IMR-90 (cell line): ENCODE measurements around the gene ANGPTL1. TPM values are rescaled to one million over a fixed set of nuclear protein-coding genes. Genes with fewer than 3 reads are reported as not detected.

Experiments used
- ATAC-seq: fragments of 200-7000 bp; cut with Tn5 transposase; 2 replicates; pipeline ENCODE4 v1.9.1; 2020; ENCODE audit warnings: low read depth, mild to moderate bottlenecking, moderate library complexity
- BruUV-seq: library from RNA; stranded (reverse); fragments of 400-500 nt; replicated peaks from 2 replicates; lab custom pipeline; 2021; lab: Mats Ljungman, UMichigan
- CTCF ChIA-PET: fragments of 300-600 bp; formaldehyde crosslinking; extraction: SDS; loops from one replicate; lab custom pipeline; 2021; ENCODE audit warnings: antibody characterized with exemption; lab: Yijun Ruan, JAX
- POLR2A ChIA-PET: fragments of 300-600 bp; sonication (Branson Sonifier 250); formaldehyde crosslinking; loops from one replicate; lab custom pipeline; 2022; ENCODE audit warnings: antibody characterized with exemption; ENCODE audit not compliant: unreplicated experiment; lab: Charles Lee
- DNase-seq: peaks from one replicate; pipeline ENCODE4 v3.0.0; 2013
- H2AFZ ChIP-seq: replicated peaks from 2 replicates; pipeline ENCODE3; 2013; ENCODE audit warnings: low read length, mild to moderate bottlenecking; ENCODE audit not compliant: poor library complexity
- H2AK5ac ChIP-seq: 2 replicates; pipeline ENCODE4 v1.6.1; 2013; ENCODE audit warnings: low read depth, low read length, inconsistent platforms
- H2AK9ac ChIP-seq: replicated peaks from 2 replicates; pipeline ENCODE3; 2013; ENCODE audit warnings: mild to moderate bottlenecking, low read depth, low read length, moderate library complexity; ENCODE audit not compliant: poor library complexity
- H2BK120ac ChIP-seq: 2 replicates; pipeline ENCODE4 v1.6.1; 2013; ENCODE audit warnings: low read depth, low read length, inconsistent platforms
- H2BK15ac ChIP-seq: 3 replicates; pipeline ENCODE4 v1.6.1; 2013; ENCODE audit warnings: low read depth, low read length, inconsistent platforms
- H2BK20ac ChIP-seq: 2 replicates; pipeline ENCODE4 v1.6.1; 2013; ENCODE audit warnings: low read depth, mild to moderate bottlenecking, inconsistent platforms, low read length, moderate library complexity
- H2BK5ac ChIP-seq: 2 replicates; pipeline ENCODE4 v1.6.1; 2013; ENCODE audit warnings: mild to moderate bottlenecking, low read depth, low read length, inconsistent platforms; ENCODE audit not compliant: poor library complexity, severe bottlenecking
- H3K14ac ChIP-seq: replicated peaks from 2 replicates; pipeline ENCODE4 v1.6.1; 2013; ENCODE audit warnings: low read depth, low read length, inconsistent platforms
- H3K18ac ChIP-seq: 2 replicates; pipeline ENCODE4 v1.6.1; 2013; ENCODE audit warnings: low read depth, low read length, control low read depth
- H3K23ac ChIP-seq: 2 replicates; pipeline ENCODE4 v1.6.1; 2013; ENCODE audit warnings: low read depth, low read length, inconsistent platforms
- H3K27ac ChIP-seq: 2 replicates; pipeline ENCODE4 v1.5.1; 2013; ENCODE audit warnings: mild to moderate bottlenecking, control low read depth, low read length; ENCODE audit not compliant: insufficient read depth
- H3K27me3 ChIP-seq: 2 replicates; pipeline ENCODE4 v1.6.1; 2013; ENCODE audit warnings: low read length; ENCODE audit not compliant: control insufficient read depth, insufficient read depth
- H3K36me3 ChIP-seq: 2 replicates; pipeline ENCODE4 v1.6.1; 2013; ENCODE audit warnings: low read length, mixed read lengths; ENCODE audit not compliant: control insufficient read depth, insufficient read depth
- H3K4ac ChIP-seq: 2 replicates; pipeline ENCODE4 v1.6.1; 2013; ENCODE audit warnings: low read depth, low read length, inconsistent platforms
- H3K4me1 ChIP-seq: 2 replicates; pipeline ENCODE4 v1.6.1; 2013; ENCODE audit warnings: low read length, mixed read lengths; ENCODE audit not compliant: control insufficient read depth, insufficient read depth
- H3K4me2 ChIP-seq: 2 replicates; pipeline ENCODE4 v1.6.1; 2013; ENCODE audit warnings: low read depth, mild to moderate bottlenecking, control low read depth, low read length, moderate library complexity
- H3K4me3 ChIP-seq: 2 replicates; pipeline ENCODE4 v1.5.1; 2013; ENCODE audit warnings: low read depth, mild to moderate bottlenecking, control low read depth, low read length, moderate library complexity; ENCODE audit not compliant: insufficient read depth
- H3K56ac ChIP-seq: 2 replicates; pipeline ENCODE4 v1.6.1; 2013; ENCODE audit warnings: low read length, inconsistent platforms; ENCODE audit not compliant: insufficient read depth; ENCODE audit errors: extremely low read depth
- H3K79me1 ChIP-seq, 2 experiments: 2 replicates each; pipeline ENCODE4 v1.6.1; 2013; ENCODE audit warnings: low read length in 2 of 2, inconsistent platforms in 1 of 2, low read depth in 1 of 2
- H3K9ac ChIP-seq: 2 replicates; pipeline ENCODE4 v1.6.1; 2013; ENCODE audit warnings: low read depth, low read length, control low read depth
- H3K9me1 ChIP-seq: 2 replicates; pipeline ENCODE4 v1.6.1; 2013; ENCODE audit warnings: low read length, inconsistent platforms; ENCODE audit not compliant: insufficient read depth
- H3K9me3 ChIP-seq: 2 replicates; pipeline ENCODE4 v1.6.1; 2013; ENCODE audit warnings: low read length; ENCODE audit not compliant: control insufficient read depth, insufficient read depth
- H4K20me1 ChIP-seq: 2 replicates; pipeline ENCODE4 v1.6.1; 2013; ENCODE audit warnings: low read length, inconsistent platforms; ENCODE audit not compliant: insufficient read depth
- H4K5ac ChIP-seq: 2 replicates; pipeline ENCODE4 v1.6.1; 2013; ENCODE audit warnings: mild to moderate bottlenecking, low read depth, low read length, control low read depth
- H4K8ac ChIP-seq, 2 experiments: 2 replicates each; pipeline ENCODE4 v1.6.1; 2013; ENCODE audit warnings: low read depth in 2 of 2, low read length in 2 of 2, control low read depth in 1 of 2, inconsistent platforms in 1 of 2
- H4K91ac ChIP-seq: 2 replicates; pipeline ENCODE4 v1.6.1; 2013; ENCODE audit warnings: low read depth, low read length, inconsistent platforms; ENCODE audit not compliant: insufficient read depth
- BHLHE40 ChIP-seq: fragments of 150-350 bp; IDR thresholded peaks from 2 replicates; pipeline ENCODE4 v1.6.1; 2016; ENCODE audit warnings: mild to moderate bottlenecking, low read depth, low read length
- CEBPB ChIP-seq: IDR thresholded peaks from 2 replicates; pipeline ENCODE4 v1.6.1; 2012; ENCODE audit warnings: low read depth, low read length, improper control_type of control experiment
- CTCF ChIP-seq: conservative IDR thresholded peaks from 2 replicates; pipeline ENCODE4 v1.5.1; 2012; ENCODE audit warnings: mild to moderate bottlenecking, low read depth, low read length, improper control_type of control experiment
- MAZ ChIP-seq: IDR thresholded peaks from 2 replicates; pipeline ENCODE4 v1.6.1; 2012; ENCODE audit warnings: low read depth, mild to moderate bottlenecking, low read length, improper control_type of control experiment, moderate library complexity, borderline replicate concordance
- MXI1 ChIP-seq: IDR thresholded peaks from 2 replicates; pipeline ENCODE4 v1.6.1; 2012; ENCODE audit warnings: low read depth, mild to moderate bottlenecking, low read length, moderate library complexity, borderline replicate concordance
- POLR2A ChIP-seq: IDR thresholded peaks from 2 replicates; pipeline ENCODE4 v1.6.1; 2012; ENCODE audit warnings: mild to moderate bottlenecking, low read depth, low read length
- RCOR1 ChIP-seq: IDR thresholded peaks from 2 replicates; pipeline ENCODE4 v1.6.1; 2012; ENCODE audit warnings: mild to moderate bottlenecking, low read length, improper control_type of control experiment; ENCODE audit not compliant: insufficient replicate concordance
- RFX5 ChIP-seq: IDR thresholded peaks from 2 replicates; pipeline ENCODE4 v1.8.0; 2012; ENCODE audit warnings: low read depth, mild to moderate bottlenecking, low read length, moderate library complexity
- WGBS, 2 experiments: methylation state at CpG; one replicate each; pipeline versions ENCODE4 v1.1.5 to v1.1.7; 2013; ENCODE audit warnings: missing lambda C conversion rate in 2 of 2; ENCODE audit not compliant: insufficient read length in 1 of 2; ENCODE audit errors: extremely low coverage in 2 of 2; 5-methylcytosine and 5-hydroxymethylcytosine counted together
- dilution Hi-C: fragments of 300-500 bp; cut with HindIII; formaldehyde crosslinking; loops from one replicate; pipeline ENCODE4 v1.14.3; 2018; ENCODE audit warnings: low sequenced_read_pairs; ENCODE audit not compliant: unreplicated experiment
- in situ Hi-C: fragments of 300-500 bp; cut with MboI; formaldehyde crosslinking; loops from 3 replicates; pipeline ENCODE4 v1.14.3; 2019; ENCODE audit warnings: low sequenced_read_pairs, inconsistent platforms, mixed read lengths
- intact Hi-C: fragments of 100-400 bp; cut with micrococcal nuclease; formaldehyde crosslinking; loops from 2 replicates; pipeline ENCODE4 v1.10.0; 2022
- polyA plus RNA-seq, 3 experiments: library from polyadenylated mRNA; depleted of rRNA; stranded (reverse); fragments of >200 nt; gene quantifications; 2 replicates each; pipeline ENCODE4 v1.2.3, GENCODE V29; 2012; ENCODE audit warnings: low replicate concordance in 1 of 3
- total RNA-seq: library from RNA; depleted of rRNA; stranded (reverse); fragments of >200 nt; gene quantifications from 2 replicates; pipeline ENCODE4 v1.2.3, GENCODE V29; 2012
- TF ChIP-seq, protein P1 (sequence below): fragments of 150-350 bp; IDR thresholded peaks from 2 replicates; pipeline ENCODE4 v1.6.1; 2017; ENCODE audit warnings: mild to moderate bottlenecking, antibody characterized with exemption, low read length, low read depth

ANGPTL1 gene
- total and polyA plus RNA-seq, 2 of the 4 experiments (the other 2 are of a cell fraction): under 0.01 to 0.03 TPM

DNA sequence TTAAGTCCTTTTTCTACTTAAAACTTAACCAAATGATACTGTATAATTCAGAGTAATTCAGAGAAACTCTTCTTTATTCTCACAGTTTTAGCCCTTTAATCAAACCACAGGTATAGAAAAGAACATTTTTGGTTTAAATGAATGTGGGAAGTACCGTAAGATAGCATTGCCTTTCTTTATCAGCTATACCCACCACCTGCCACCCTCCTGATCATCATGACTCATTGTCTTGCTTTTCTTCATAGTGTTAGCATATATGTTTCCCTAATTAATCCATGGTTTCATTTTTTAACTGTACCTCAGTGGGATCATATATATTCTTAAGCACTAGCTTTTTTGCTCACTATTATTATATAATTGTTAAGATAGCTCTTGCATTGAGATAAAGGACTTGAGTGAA is 27.5 kb upstream of the ANGPTL1 start:
- no CpG with 5 or more reads among the region's 1 CpG for WGBS, 2 experiments
- Histone ChIP-seq H3K4me2 (no peak overlapping the region), H3K9me3 (no peaks in the 10 kb centered on the region), H4K20me1 (no peaks in the 10 kb centered on the region), H2BK20ac (no peak overlapping the region), H3K36me3 (peaks cover 16% of the 10 kb centered on the region), H3K23ac (no peak overlapping the region), H3K14ac (no peak overlapping the region), H3K4me1 (no peaks in the 10 kb centered on the region), H3K4ac (no peak overlapping the region), H3K9ac (no peak overlapping the region), H3K79me1 (no peaks in the 10 kb centered on the region), H3K4me3 (no peak overlapping the region), H4K91ac (no peak overlapping the region), H2BK5ac (no peak overlapping the region), H2BK120ac (no peak overlapping the region), H3K18ac (no peak overlapping the region), H3K9me1 (no peaks in the 10 kb centered on the region), H2BK15ac (no peak overlapping the region), H3K27me3 (no peaks in the 10 kb centered on the region), H2AK9ac (no peak overlapping the region), H2AFZ (no peak overlapping the region), H3K56ac (no peak overlapping the region), H4K5ac (no peak overlapping the region), H2AK5ac (no peak overlapping the region), H4K8ac (no peak overlapping the region), H3K27ac (no peak overlapping the region)
- POLR2A ChIA-PET: no interaction called here
- dilution Hi-C loops (no loop called here), intact Hi-C loops (no loop called here), in situ Hi-C loops (no loop called here)
- BruUV-seq: no TSS peak
- no peak for ATAC-seq
- no peak for DNase-seq
- CTCF ChIA-PET: no interaction called here
- TF ChIP-seq RFX5: no peak
- no peak for TF ChIP-seq BHLHE40
- TF ChIP-seq, protein P1, sequence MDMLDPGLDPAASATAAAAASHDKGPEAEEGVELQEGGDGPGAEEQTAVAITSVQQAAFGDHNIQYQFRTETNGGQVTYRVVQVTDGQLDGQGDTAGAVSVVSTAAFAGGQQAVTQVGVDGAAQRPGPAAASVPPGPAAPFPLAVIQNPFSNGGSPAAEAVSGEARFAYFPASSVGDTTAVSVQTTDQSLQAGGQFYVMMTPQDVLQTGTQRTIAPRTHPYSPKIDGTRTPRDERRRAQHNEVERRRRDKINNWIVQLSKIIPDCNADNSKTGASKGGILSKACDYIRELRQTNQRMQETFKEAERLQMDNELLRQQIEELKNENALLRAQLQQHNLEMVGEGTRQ: no peak
- TF ChIP-seq RCOR1: no peak
- no peak for TF ChIP-seq CEBPB
- no peak for TF ChIP-seq POLR2A
- TF ChIP-seq CTCF: no peak
- TF ChIP-seq MAZ: no peak
- no peak for TF ChIP-seq MXI1
